CD4-positive, alpha-beta T cell treated with Interleukin-4 for 1 hour (primary cell): ENCODE data around the gene STIP1.
A peak's percentile ranks its signal among the peaks of the same experiment; 100 is the strongest.

Experiments used
- DNase-seq, 2 donors: peaks; one replicate each; pipeline ENCODE4 v3.0.0-alpha.2; 2020 to 2022

The STIP1 gene

GRCh38 chr11:64185693-64186491 lies at the start of gene STIP1:
Gene STIP1 (plus strand): TSS chr11:64186171. CDS start chr11:64186262, 91 bp downstream.
- peak; percentile 100 for DNase-seq

- DNase-seq: no peak
Observed at GRCh38 chr11:64136765-64137441, 49.1 kb upstream of the STIP1 start.

- no peak for DNase-seq
Observed at GRCh38 chr11:64138398-64138797, 47.6 kb upstream of the STIP1 start.

GRCh38 chr11:64139049-64139448 lies 46.9 kb upstream of the STIP1 start:
- no peak for DNase-seq

GRCh38 chr11:64140082-64140481 lies 45.9 kb upstream of the STIP1 start:
- no peak for DNase-seq

DNA sequence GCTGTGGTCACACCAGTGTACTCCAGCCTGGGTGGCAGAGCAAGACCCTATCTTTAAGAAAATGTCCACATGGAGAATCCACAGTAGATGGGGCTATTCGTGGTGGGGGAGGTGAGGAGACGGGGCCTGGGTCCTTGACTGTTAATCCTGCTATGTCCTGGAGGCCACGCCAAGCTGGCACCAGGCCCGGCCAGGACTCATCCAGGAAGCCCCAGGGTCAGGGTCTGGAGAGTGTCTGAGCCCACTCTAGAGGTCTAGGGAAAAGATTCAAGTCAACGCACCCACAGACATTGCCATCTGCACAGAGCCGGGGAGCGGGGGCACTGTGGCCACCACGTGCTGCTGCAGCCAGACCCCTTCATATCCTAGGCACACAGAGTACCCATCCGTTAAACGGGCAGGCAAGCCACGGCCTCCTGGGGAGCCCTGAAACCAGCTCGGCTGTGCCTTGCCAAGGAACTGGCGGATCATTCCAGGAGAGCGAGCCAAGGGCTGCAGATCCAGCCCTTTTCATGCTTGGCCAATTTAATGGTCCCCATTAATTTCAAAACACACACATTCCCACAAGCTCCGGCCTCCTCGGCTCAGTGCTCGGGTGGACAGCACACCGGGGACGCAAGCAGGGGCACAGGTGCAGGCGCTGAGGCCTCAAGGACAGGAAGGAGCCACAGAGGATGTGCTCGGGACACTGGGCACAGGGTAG lies 44.7 kb upstream of the STIP1 start:
- DNase-seq: no peak

DNA sequence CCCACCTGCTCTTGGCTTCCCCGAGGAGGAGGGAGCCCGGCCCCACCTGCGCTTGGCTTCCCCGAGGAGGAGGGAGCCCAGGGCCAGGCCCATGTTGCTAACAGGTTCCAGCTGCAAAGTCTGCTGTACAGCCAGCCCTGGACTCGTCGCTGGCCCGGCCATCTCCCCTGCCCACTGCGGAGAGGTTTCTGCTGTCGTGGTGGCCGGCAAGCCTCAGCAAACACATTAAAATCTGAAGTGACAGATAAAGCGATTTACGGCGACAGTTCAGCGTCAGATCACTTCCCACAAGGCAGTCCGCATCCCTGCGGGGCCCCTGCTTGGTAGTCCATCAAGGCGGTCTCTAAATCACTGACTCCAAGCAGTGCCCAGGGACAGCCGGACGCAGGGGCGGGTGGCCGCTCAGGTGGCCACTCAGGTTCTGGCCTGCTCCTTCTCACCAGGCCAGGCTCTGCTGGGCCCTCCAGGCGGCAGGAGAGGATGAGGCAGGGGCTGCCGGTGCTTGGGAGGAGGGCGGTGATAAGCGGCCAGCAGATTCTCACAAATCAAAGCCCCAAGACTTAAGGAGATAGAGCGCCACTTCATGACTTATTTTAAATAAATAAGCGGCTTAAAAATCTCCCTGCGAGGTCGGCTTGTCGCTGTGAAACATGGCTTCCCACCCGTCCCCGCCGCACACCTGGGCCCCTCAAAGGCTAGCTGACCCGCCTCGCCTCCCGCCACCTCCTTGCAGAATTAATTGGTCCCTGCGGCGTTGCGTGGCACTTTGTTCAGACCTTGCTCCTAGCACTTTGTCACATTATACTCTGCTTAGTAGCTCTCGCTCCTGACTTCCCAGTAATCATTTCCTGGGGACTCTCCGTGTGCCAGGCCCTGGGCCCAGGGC lies 41.1 kb upstream of the STIP1 start:
- DNase-seq: no peak

GRCh38 chr11:64146036-64146955 lies 39.7 kb upstream of the STIP1 start:
- peak; percentile 69 to 70 for DNase-seq

- peak; percentile 70 for DNase-seq
Observed at GRCh38 chr11:64148226-64148916, 37.6 kb upstream of the STIP1 start.

DNA sequence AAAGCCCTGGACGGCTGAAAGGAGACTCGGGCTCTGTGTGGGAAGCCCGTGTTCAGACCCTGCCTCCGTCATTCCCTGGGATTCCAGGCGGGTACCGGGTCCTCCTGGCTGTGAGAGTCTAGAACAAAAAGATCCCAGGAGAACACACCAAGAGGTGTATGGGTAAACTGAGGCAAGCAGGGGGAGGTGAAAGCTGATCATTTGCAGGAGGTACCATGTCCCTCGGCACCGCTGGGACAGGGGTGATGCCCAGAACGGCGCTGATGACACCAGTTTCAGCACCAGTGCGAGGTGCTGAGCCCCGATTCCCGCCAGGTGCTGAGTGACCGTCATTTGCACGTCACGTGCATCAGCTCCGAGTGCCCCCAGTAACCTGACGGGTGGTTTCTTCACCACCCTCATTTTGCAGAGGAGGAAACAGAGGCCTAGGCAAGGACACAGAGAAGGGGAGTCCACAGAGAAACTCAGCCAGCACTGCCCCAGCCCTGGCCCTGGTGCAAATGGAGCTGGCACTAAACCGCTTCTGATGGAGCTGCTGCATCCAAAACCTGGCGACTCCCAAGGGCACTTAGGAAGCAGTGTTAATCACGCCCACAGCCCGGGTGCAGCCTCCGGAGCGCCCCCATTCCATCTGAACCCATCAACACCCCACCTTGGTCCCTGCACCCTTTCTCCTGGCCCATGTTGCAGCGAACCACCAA lies 36.9 kb upstream of the STIP1 start:
- DNase-seq: no peak

GRCh38 chr11:64150051-64150450 lies 35.9 kb upstream of the STIP1 start:
- DNase-seq: no peak

GRCh38 chr11:64150481-64151239 lies 35.3 kb upstream of the STIP1 start:
- no peak for DNase-seq

DNA sequence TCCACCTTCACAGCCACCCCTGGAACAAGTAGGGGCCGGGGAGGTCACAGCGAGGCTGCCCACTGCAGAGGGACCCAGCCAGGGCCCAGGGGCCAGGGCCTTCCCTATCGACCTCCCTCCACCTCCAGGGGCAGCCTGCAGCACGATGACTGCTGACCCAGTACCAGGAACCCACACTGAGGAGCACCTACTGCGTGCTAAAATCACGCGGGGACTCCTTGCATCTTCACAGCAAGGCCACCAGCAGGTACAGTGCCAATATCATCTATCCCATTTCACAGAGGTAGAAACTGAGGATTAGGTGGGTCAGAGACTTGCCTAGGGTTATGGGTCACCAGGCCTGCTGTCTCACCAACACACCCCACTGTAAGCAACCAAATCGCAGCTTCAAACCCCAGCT lies 34.6 kb upstream of the STIP1 start:
- no peak for DNase-seq

DNA sequence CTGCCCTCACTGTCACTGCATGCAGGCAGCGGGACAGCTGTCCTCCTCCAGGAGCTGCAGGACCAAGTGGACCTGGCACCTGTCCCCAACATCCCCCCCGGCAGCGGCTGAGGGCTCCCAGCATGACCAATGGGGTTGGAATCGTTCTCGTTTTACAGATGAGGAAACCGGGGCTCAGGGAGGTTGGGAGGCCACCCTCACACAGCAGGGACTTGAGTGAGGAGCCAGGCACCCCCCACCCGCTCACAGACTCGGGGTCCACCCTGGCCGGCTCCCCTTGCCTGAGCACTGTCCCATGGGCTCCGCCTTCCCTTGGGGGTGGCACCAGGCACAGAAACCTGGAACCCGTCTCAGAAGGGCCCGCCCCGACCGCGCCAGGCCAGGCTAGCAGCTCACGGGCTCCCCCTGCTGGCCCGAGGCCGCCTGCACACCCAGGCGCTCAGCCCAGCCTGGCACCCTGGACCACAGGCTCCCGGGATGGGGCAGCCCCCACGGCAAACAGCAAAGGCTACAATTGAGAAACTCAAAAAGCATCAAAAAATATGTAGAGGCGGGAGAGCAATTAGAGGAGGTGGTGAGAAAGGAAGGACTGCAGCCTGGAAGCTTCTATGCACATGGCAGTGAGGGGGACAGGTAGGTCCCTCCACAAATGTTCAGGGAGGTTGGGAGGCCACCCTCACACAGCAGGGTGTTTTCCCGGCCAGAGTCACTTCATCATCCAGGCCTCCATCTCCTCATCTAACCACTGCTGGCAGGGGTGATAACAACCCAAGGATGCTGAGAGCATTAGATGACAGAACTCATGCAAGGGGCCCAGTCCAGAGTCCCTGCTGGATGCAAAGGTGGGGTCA lies 32.9 kb upstream of the STIP1 start:
- peak; percentile 66 to 69 for DNase-seq

DNA sequence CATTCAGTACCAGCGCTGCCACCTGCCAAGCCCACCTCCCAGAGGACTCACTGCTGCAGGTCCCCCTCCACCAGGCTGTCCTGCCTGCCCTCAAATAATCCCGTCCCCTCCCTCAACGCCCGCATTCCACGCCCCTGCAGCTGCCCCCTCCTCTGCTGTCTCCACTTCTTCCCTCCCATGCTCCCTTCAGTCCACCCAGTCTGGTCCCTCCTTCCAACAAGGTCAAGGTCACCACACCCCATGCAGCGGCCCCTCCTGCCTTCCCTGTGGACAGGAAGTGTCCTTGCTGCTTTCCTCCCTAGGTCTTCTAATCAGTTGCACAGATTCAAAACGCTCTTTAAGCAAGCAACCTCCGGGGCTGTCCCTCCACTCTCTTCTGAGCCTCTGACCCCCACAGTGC lies 32.2 kb upstream of the STIP1 start:
- no peak for DNase-seq

GRCh38 chr11:64156235-64157011 lies 29.5 kb upstream of the STIP1 start:
- no peak for DNase-seq

GRCh38 chr11:64157631-64158394 lies 28.2 kb upstream of the STIP1 start:
- no peak for DNase-seq
